BJ (cell line): Measurements from ENCODE around the gene HS3ST5. TPM values are rescaled to one million over a fixed set of nuclear protein-coding genes. Genes with fewer than 3 reads are reported as not detected.

Experiments
- CTCF ChIA-PET: fragments of 350-600 bp; formaldehyde crosslinking; extraction: SDS; loops from one replicate; lab custom pipeline; 2021; ENCODE audit warnings: antibody characterized with exemption, inconsistent platforms; lab: Yijun Ruan, JAX
- POLR2A ChIA-PET: fragments of 300-600 bp; sonication (Branson Sonifier 250); formaldehyde crosslinking; extraction: SDS; loops from one replicate; lab custom pipeline; 2021; ENCODE audit warnings: antibody characterized with exemption; lab: Charles Lee
- DNase-seq: peaks from one replicate; pipeline ENCODE4 v3.0.0-alpha.2; 2011; ENCODE audit warnings: low read depth
- H3K27me3 ChIP-seq: 2 replicates; pipeline ENCODE4 v1.6.0; 2011; ENCODE audit warnings: low read length; ENCODE audit not compliant: control insufficient read depth, insufficient read depth
- H3K36me3 ChIP-seq: 2 replicates; pipeline ENCODE4 v1.5.1; 2011; ENCODE audit warnings: low read length; ENCODE audit not compliant: control insufficient read depth, insufficient read depth
- H3K4me3 ChIP-seq: 2 replicates; pipeline ENCODE4 v1.5.1; 2011; ENCODE audit warnings: low read depth, mild to moderate bottlenecking, control low read depth, low read length
- CTCF ChIP-seq: IDR thresholded peaks from 2 replicates; pipeline ENCODE4 v1.5.1; 2011; ENCODE audit warnings: low read depth, mild to moderate bottlenecking, control low read depth, inconsistent platforms, low read length, moderate library complexity; ENCODE audit not compliant: insufficient read depth
- polyA plus RNA-seq: library from polyadenylated mRNA; depleted of rRNA; stranded (reverse); fragments of >200 nt; gene quantifications from 2 replicates; pipeline ENCODE4 v1.2.3, GENCODE V29; 2011

The HS3ST5 gene
- polyA plus RNA-seq, 1 experiment = not detected

GRCh38 chr6:114068116-114068515 is 274.7 kb downstream of the HS3ST5 start:
- ChIA-PET POLR2A (no interaction called here), CTCF (interaction anchor here (0.8 to 1.4 kb wide), 3 partner anchors 18 to 73 kb away, joined by 3 to 5 read pairs (median 4); no protein-coding TSS in a partner anchor)
- Histone ChIP-seq H3K36me3 (no peaks in the 10 kb centered on the region), H3K27me3 (no peaks in the 10 kb centered on the region), H3K4me3 (no peak overlapping the region)
- TF ChIP-seq CTCF = no peak
- no peak for DNase-seq

GRCh38 chr6:114064862-114065261 is 278.0 kb downstream of the HS3ST5 start:
- TF ChIP-seq CTCF = no peak
- CTCF ChIA-PET = interaction anchor here (1.0 kb wide), 1 partner anchor 43 kb away, joined by 3 read pairs; no protein-coding TSS in a partner anchor
- H3K4me3 ChIP-seq = no peak overlapping the region
- POLR2A ChIA-PET = no interaction called here
- no peaks in the 10 kb centered on the region for H3K27me3 ChIP-seq
- DNase-seq = no peak
- H3K36me3 ChIP-seq = no peaks in the 10 kb centered on the region

- Histone ChIP-seq H3K4me3 (no peak overlapping the region), H3K27me3 (no peaks in the 10 kb centered on the region), H3K36me3 (no peaks in the 10 kb centered on the region)
- DNase-seq = no peak
- no peak for TF ChIP-seq CTCF
- CTCF ChIA-PET = no interaction called here
- POLR2A ChIA-PET = no interaction called here
Measured at GRCh38 chr6:114063956-114064355, 278.9 kb downstream of the HS3ST5 start.

DNA sequence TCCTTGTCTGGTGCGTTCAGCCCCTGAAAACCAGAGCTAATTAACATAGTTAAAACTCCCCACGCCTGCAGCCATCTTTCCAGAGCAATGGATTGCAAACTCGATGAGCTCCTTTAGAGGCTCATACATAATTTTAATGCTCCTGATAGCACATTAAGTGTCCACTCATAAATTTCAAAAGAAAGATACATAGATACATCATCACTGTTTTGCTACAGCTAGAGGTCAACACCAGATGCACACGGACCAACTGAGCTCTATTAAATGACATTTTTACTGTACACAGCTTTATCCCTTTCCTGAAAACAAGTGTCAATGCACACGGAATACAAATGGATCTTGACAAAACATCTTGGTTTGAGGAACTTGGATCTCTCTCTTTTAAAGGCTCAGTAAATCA is 280.6 kb downstream of the HS3ST5 start:
- TF ChIP-seq CTCF = no peak
- POLR2A ChIA-PET = no interaction called here

GRCh38 chr6:114061741-114062140 is 281.1 kb downstream of the HS3ST5 start:
- ChIA-PET CTCF (interaction anchor here (1.0 to 2.1 kb wide), 5 partner anchors 9 to 67 kb away, joined by 3 to 4 read pairs (median 3); no protein-coding TSS in a partner anchor), POLR2A (no interaction called here)
- Histone ChIP-seq H3K27me3 (no peaks in the 10 kb centered on the region), H3K36me3 (no peaks in the 10 kb centered on the region), H3K4me3 (no peak overlapping the region)
- DNase-seq = no peak
- TF ChIP-seq CTCF = no peak

More for the DNA sequence above, 280.6 kb downstream of the HS3ST5 start:
- no peaks in the 10 kb centered on the region for H3K36me3 ChIP-seq
- no peak for DNase-seq
- no peaks in the 10 kb centered on the region for H3K27me3 ChIP-seq
- no peak overlapping the region for H3K4me3 ChIP-seq
- CTCF ChIA-PET = interaction anchor here (1.2 to 2.1 kb wide), 4 partner anchors 9 to 67 kb away, joined by 3 to 4 read pairs (median 4); no protein-coding TSS in a partner anchor
